Measurements from ENCODE around the gene ACOT8.

ACOT8 gene

GRCh38 chr20:45859916-45860315, 2.7 kb upstream of the ACOT8 start:
- Histone ChIP-seq H3K4me2 (no peak overlapping the region), H3K36me3 (ENCODE audit: insufficient read depth) (no peaks in the 10 kb centered on the region), H3K4me1 (ENCODE audit: low read depth, poor library complexity, severe bottlenecking) (peaks cover 30% of the 10 kb centered on the region), H2AFZ (ENCODE audit: low read depth) (no peak overlapping the region), H3K79me2 (ENCODE audit: insufficient read depth, low read depth) (peaks cover 19% of the 10 kb centered on the region), H3K27ac (no peak overlapping the region), H4K20me1 (ENCODE audit: insufficient read depth) (no peaks in the 10 kb centered on the region), H3K4me3 (IDR thresholded peaks at IDR 0.05; ENCODE audit: insufficient read depth, low read depth, low read length) (no peak overlapping the region), H3K9ac (no peak overlapping the region), H3K27me3 (ENCODE audit: insufficient read depth, low read depth) (no peaks in the 10 kb centered on the region)
- TF ChIP-seq CTCF (conservative IDR thresholded peaks at IDR 0.05; ENCODE audit: low read depth, low read length) = no peak

DNA sequence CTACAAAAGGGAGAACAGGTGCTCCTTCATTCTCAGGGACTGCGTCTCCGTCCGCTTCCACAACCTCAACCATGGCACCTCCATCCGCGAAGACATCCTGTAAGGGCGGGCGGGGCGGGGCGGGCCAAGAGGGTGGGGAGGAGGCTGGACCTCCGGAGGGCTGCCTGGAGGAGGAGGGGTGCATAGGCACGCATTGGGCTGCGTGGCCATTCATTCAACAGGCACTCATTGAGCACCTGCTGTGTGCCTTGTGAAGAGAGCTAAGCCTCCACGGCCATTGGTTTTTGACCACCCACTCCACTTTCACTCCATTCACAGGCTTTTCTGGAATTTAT, 657 bp upstream of the ACOT8 start:
- peaks cover 30% of the 10 kb centered on the region for H3K4me1 ChIP-seq (ENCODE audit: low read depth, poor library complexity, severe bottlenecking)
- peak overlapping the region; percentile 95 for H2AFZ ChIP-seq (ENCODE audit: low read depth)
- no peaks in the 10 kb centered on the region for H4K20me1 ChIP-seq (ENCODE audit: insufficient read depth)
- peak overlapping the region; percentile 93 for H3K4me2 ChIP-seq
- no peaks in the 10 kb centered on the region for H3K27me3 ChIP-seq (ENCODE audit: insufficient read depth, low read depth)
- H3K36me3 ChIP-seq (ENCODE audit: insufficient read depth) = no peaks in the 10 kb centered on the region
- peaks cover 24% of the 10 kb centered on the region for H3K79me2 ChIP-seq (ENCODE audit: insufficient read depth, low read depth)
- H3K9ac ChIP-seq = peak overlapping the region; percentile 52; the same call in 1 of the 2 replicates
- H3K27ac ChIP-seq = no peak overlapping the region; the same call in 1 of the 2 replicates
- TF ChIP-seq CTCF (conservative IDR thresholded peaks at IDR 0.05; ENCODE audit: low read depth, low read length) = no peak
- no peak overlapping the region for H3K4me3 ChIP-seq (IDR thresholded peaks at IDR 0.05; ENCODE audit: insufficient read depth, low read depth, low read length)

- H3K9ac ChIP-seq = no peak overlapping the region
- H3K4me1 ChIP-seq (ENCODE audit: low read depth, poor library complexity, severe bottlenecking) = peaks cover 20% of the 10 kb centered on the region
- H3K79me2 ChIP-seq (ENCODE audit: insufficient read depth, low read depth) = peaks cover 24% of the 10 kb centered on the region
- TF ChIP-seq CTCF (conservative IDR thresholded peaks at IDR 0.05; ENCODE audit: low read depth, low read length) = no peak
- H3K27me3 ChIP-seq (ENCODE audit: insufficient read depth, low read depth) = no peaks in the 10 kb centered on the region
- H3K4me2 ChIP-seq = no peak overlapping the region
- no peak overlapping the region for H3K27ac ChIP-seq
- no peaks in the 10 kb centered on the region for H3K36me3 ChIP-seq (ENCODE audit: insufficient read depth)
- H3K4me3 ChIP-seq (IDR thresholded peaks at IDR 0.05; ENCODE audit: insufficient read depth, low read depth, low read length) = no peak overlapping the region
- H2AFZ ChIP-seq (ENCODE audit: low read depth) = no peak overlapping the region
- H4K20me1 ChIP-seq (ENCODE audit: insufficient read depth) = no peaks in the 10 kb centered on the region
Observed at GRCh38 chr20:45853484-45853883, 3.7 kb downstream of the ACOT8 start.

- no peak overlapping the region for H3K4me2 ChIP-seq
- no peak overlapping the region for H3K27ac ChIP-seq
Observed at GRCh38 chr20:45852326-45852725, 4.9 kb downstream of the ACOT8 start.

More at GRCh38 chr20:45852326-45852725, 4.9 kb downstream of the ACOT8 start:
- TF ChIP-seq CTCF (conservative IDR thresholded peaks at IDR 0.05; ENCODE audit: low read depth, low read length) = no peak
- no peak overlapping the region for H3K4me3 ChIP-seq (IDR thresholded peaks at IDR 0.05; ENCODE audit: insufficient read depth, low read depth, low read length)
- H3K9ac ChIP-seq = no peak overlapping the region
- no peaks in the 10 kb centered on the region for H3K36me3 ChIP-seq (ENCODE audit: insufficient read depth)
- H3K79me2 ChIP-seq (ENCODE audit: insufficient read depth, low read depth) = peaks cover 24% of the 10 kb centered on the region
- no peaks in the 10 kb centered on the region for H3K27me3 ChIP-seq (ENCODE audit: insufficient read depth, low read depth)
- H3K4me1 ChIP-seq (ENCODE audit: low read depth, poor library complexity, severe bottlenecking) = peaks cover 14% of the 10 kb centered on the region
- no peak overlapping the region for H2AFZ ChIP-seq (ENCODE audit: low read depth)
- H4K20me1 ChIP-seq (ENCODE audit: insufficient read depth) = no peaks in the 10 kb centered on the region

Data from KMS-11 (cell line).